CD4-positive, CD25-positive, alpha-beta regulatory T cell (primary cell): ENCODE data around the gene LMBRD2. TPM values are rescaled to one million over a fixed set of nuclear protein-coding genes. Genes with fewer than 3 reads are reported as not detected.
"Not testable (repeated sequence)": the region's sequence is repeated elsewhere in the genome, so short reads cannot be mapped to it uniquely, and the experiment has no call there.

Experiments
- ATAC-seq, 2 donors: fragments of 150-1000 bp; cut with Tn5 transposase; one replicate each; pipeline ENCODE4 v1.10.0; 2021; ENCODE audit warnings: low read depth in 2 of 2, moderate number of reproducible peaks in 2 of 2, moderate library complexity in 1 of 2
- DNase-seq, 3 donors: peaks; one replicate each; pipeline versions ENCODE4 v3.0.0 to v3.0.0-alpha.2; 2012 to 2022; ENCODE audit warnings: mixed read lengths in 1 of 3
- H3K27ac ChIP-seq: one replicate; pipeline ENCODE4 v1.7.0; 2013; ENCODE audit warnings: mild to moderate bottlenecking, low read length; ENCODE audit not compliant: insufficient read depth, poor library complexity, severe bottlenecking
- H3K27me3 ChIP-seq: one replicate; pipeline ENCODE4 v1.7.0; 2013; ENCODE audit warnings: low read length; ENCODE audit not compliant: control insufficient read depth, insufficient read depth
- H3K36me3 ChIP-seq: one replicate; pipeline ENCODE4 v1.7.0; 2013; ENCODE audit warnings: mild to moderate bottlenecking, low read length, moderate library complexity; ENCODE audit not compliant: control insufficient read depth, insufficient read depth
- H3K4me1 ChIP-seq: 2 replicates; pipeline ENCODE4 v1.7.0; 2013; ENCODE audit warnings: mild to moderate bottlenecking, low read length; ENCODE audit not compliant: insufficient read depth, control insufficient read depth, poor library complexity, severe bottlenecking
- H3K4me3 ChIP-seq: one replicate; pipeline ENCODE4 v1.7.0; 2013; ENCODE audit warnings: low read depth, mild to moderate bottlenecking, low read length, moderate library complexity
- H3K9me3 ChIP-seq, 2 experiments: 1 replicate in 1 of 2; 2 replicates in 1 of 2; pipeline ENCODE4 v1.7.0; 2013; ENCODE audit warnings: low read length in 2 of 2, mild to moderate bottlenecking in 1 of 2, moderate library complexity in 1 of 2; ENCODE audit not compliant: control insufficient read depth in 2 of 2
- H3K27ac Mint-ChIP-seq, 3 donors: one replicate each; pipeline ENCODE4 v1.8.0; 2020 to 2022; ENCODE audit warnings: mild to moderate bottlenecking in 3 of 3, mixed read lengths in 3 of 3, moderate library complexity in 2 of 3
- H3K27me3 Mint-ChIP-seq: one replicate; pipeline ENCODE4 v1.8.0; 2022; ENCODE audit warnings: mild to moderate bottlenecking, mixed read lengths
- H3K36me3 Mint-ChIP-seq: one replicate; pipeline ENCODE4 v1.8.0; 2020; ENCODE audit warnings: mixed read lengths
- H3K4me1 Mint-ChIP-seq, 4 donors: one replicate each; pipeline ENCODE4 v1.8.0; 2020 to 2022; ENCODE audit warnings: mixed read lengths in 4 of 4, mild to moderate bottlenecking in 1 of 4
- H3K4me3 Mint-ChIP-seq, 4 donors: one replicate each; pipeline ENCODE4 v1.8.0; 2020 to 2022; ENCODE audit warnings: mild to moderate bottlenecking in 4 of 4, mixed read lengths in 4 of 4, moderate library complexity in 3 of 4
- H3K9me3 Mint-ChIP-seq, 7 donors: one replicate each; pipeline ENCODE4 v1.8.0; 2020 to 2022; ENCODE audit warnings: mixed read lengths in 7 of 7, mild to moderate bottlenecking in 3 of 7, moderate library complexity in 2 of 7
- polyA plus RNA-seq, 4 donors: library from polyadenylated mRNA; unstranded; fragments of 300-500 nt; fragmentation: Illumina TruSeq; gene quantifications; one replicate each; pipeline ENCODE4 v1.2.3, GENCODE V29; 2021
- total RNA-seq: library from RNA; stranded (reverse); gene quantifications from one replicate; pipeline ENCODE4 v1.2.3, GENCODE V29; 2022

Gene LMBRD2
- total and polyA plus RNA-seq, 5 donors from 2014 or later: 2.5 to 11.0 (median 4.6) TPM

GRCh38 chr5:36135988-36136387 is 15.7 kb downstream of the LMBRD2 start:
- peaks cover 52% of the 10 kb centered on the region for H3K36me3 Mint-ChIP-seq
- H3K27ac Mint-ChIP-seq: no peak overlapping the region
- Histone ChIP-seq H3K27me3 (no peaks in the 10 kb centered on the region), H3K27ac (no peak overlapping the region), H3K36me3 (peaks cover 36% of the 10 kb centered on the region), H3K9me3 (no peaks in the 10 kb centered on the region), H3K4me1 (no peaks in the 10 kb centered on the region), H3K4me3 (no peak overlapping the region)
- peaks cover 4 to 20% (median 14%) of the 10 kb centered on the region in 4 donors for H3K4me1 Mint-ChIP-seq
- no peaks in the 10 kb centered on the region for H3K27me3 Mint-ChIP-seq
- no peak overlapping the region for H3K4me3 Mint-ChIP-seq
- no peak for ATAC-seq
- peaks cover 0 to 4% (median 2%) of the 10 kb centered on the region in 7 donors for H3K9me3 Mint-ChIP-seq
- DNase-seq: no peak

- not testable (repeated sequence) for H3K4me1 ChIP-seq, H3K9me3 ChIP-seq, H3K27me3 ChIP-seq, H3K27ac ChIP-seq, H3K27ac Mint-ChIP-seq, H3K4me3 Mint-ChIP-seq, H3K27me3 Mint-ChIP-seq, DNase-seq, H3K4me3 ChIP-seq, ATAC-seq
- Mint-ChIP-seq H3K9me3 (peaks cover 0 to 12% (median 4%) of the 10 kb centered on the region in 7 donors), H3K36me3 (peaks cover 63% of the 10 kb centered on the region), H3K4me1 (peaks cover 4 to 30% (median 20%) of the 10 kb centered on the region in 4 donors)
- H3K36me3 ChIP-seq: peaks cover 37% of the 10 kb centered on the region
Observed at GRCh38 chr5:36133009-36133408, 18.7 kb downstream of the LMBRD2 start.

DNA sequence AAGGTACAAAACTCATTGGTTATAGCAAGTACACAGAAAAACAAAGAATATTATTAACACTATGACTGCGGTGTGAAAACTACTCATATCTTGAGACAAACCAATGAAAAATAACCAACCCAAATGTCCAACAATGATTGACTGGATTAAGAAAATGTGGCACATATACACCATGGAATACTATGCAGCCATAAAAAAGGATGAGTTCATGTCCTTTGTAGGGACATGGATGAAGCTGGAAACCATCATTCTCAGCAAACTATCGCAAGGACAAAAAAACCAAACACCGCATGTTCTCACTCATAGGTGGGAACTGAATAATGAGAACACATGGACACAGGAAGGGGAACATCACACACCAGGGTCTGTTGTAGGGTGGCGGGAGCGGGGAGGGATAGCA is 22.0 kb downstream of the LMBRD2 start:
- peaks cover 64% of the 10 kb centered on the region for H3K36me3 Mint-ChIP-seq
- peaks cover 0 to 12% (median 4%) of the 10 kb centered on the region in 7 donors for H3K9me3 Mint-ChIP-seq
- DNase-seq, H3K9me3 ChIP-seq, H3K4me3 ChIP-seq, H3K27me3 ChIP-seq, H3K27ac ChIP-seq, H3K27ac Mint-ChIP-seq, ATAC-seq, H3K4me1 ChIP-seq, H3K27me3 Mint-ChIP-seq, H3K4me3 Mint-ChIP-seq: not testable (repeated sequence)
- H3K36me3 ChIP-seq: peaks cover 31% of the 10 kb centered on the region
- peaks cover 9 to 37% (median 34%) of the 10 kb centered on the region in 4 donors for H3K4me1 Mint-ChIP-seq

DNA sequence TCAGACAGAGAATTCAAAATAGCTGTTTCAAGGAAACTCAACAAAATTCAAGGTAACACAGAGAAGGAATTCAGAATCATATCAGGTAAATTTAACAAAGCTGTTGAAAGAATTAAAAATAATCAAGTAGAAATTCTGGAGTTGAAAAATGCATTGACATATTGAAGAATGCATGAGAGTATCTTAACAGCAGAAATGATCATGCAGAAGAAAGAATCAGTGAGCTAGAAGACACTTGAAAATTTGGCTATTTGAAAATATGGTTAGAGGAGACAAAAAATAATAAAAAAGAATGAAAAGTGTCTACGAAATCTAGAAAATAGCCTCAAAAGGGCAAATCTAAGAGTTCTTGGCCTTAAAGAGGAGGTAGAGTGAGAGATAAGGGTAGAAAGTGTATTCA is 22.9 kb downstream of the LMBRD2 start:
- peaks cover 0 to 9% of the 10 kb centered on the region in 2 experiments for H3K9me3 ChIP-seq
- H3K27ac Mint-ChIP-seq: no peak overlapping the region
- H3K4me1 Mint-ChIP-seq: peaks cover 9 to 36% (median 31%) of the 10 kb centered on the region in 4 donors
- no peak for ATAC-seq
- H3K36me3 Mint-ChIP-seq: peaks cover 63% of the 10 kb centered on the region
- no peak overlapping the region for H3K4me3 ChIP-seq
- H3K36me3 ChIP-seq: peaks cover 27% of the 10 kb centered on the region
- no peaks in the 10 kb centered on the region for H3K27me3 Mint-ChIP-seq
- no peak overlapping the region for H3K27ac ChIP-seq
- H3K4me3 Mint-ChIP-seq: no peak overlapping the region
- DNase-seq: no peak
- H3K27me3 ChIP-seq: no peaks in the 10 kb centered on the region
- H3K9me3 Mint-ChIP-seq: peaks cover 0 to 12% (median 4%) of the 10 kb centered on the region in 7 donors
- no peaks in the 10 kb centered on the region for H3K4me1 ChIP-seq

DNA sequence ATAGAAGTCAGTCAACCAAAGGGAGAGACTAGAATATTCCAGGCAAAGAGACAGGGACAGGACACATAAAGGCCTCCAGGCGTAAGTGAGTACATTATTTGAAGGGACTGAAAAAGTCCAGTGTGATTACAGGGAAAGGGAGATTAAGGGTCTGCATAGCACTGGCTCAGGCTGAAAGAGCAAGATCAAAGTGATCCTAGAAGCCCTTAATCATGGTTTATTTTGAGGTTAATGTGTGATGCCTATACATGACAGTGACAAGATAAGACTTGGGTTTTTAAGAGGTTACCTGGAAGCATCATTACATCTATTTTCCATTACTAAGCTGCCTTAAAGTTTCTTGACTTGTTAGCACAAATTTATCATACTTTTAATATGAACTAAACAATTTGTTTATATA is 25.8 kb downstream of the LMBRD2 start:
- Mint-ChIP-seq H3K27me3 (no peaks in the 10 kb centered on the region), H3K9me3 (peaks cover 0 to 12% (median 2%) of the 10 kb centered on the region in 7 donors), H3K4me3 (no peak overlapping the region), H3K36me3 (peaks cover 53% of the 10 kb centered on the region), H3K4me1 (peaks cover 9 to 26% (median 20%) of the 10 kb centered on the region in 4 donors), H3K27ac (no peak overlapping the region)
- no peaks in the 10 kb centered on the region for H3K4me1 ChIP-seq
- H3K4me3 ChIP-seq: no peak overlapping the region
- ATAC-seq (no peak), DNase-seq (no peak)
- peaks cover 0 to 9% of the 10 kb centered on the region in 2 experiments for H3K9me3 ChIP-seq
- no peak overlapping the region for H3K27ac ChIP-seq
- H3K36me3 ChIP-seq: peaks cover 43% of the 10 kb centered on the region
- no peaks in the 10 kb centered on the region for H3K27me3 ChIP-seq

GRCh38 chr5:36111238-36111637 is 40.4 kb downstream of the LMBRD2 start:
- no peak overlapping the region for H3K27ac ChIP-seq
- ATAC-seq (no peak), DNase-seq (no peak)
- Mint-ChIP-seq H3K9me3 (no peaks in the 10 kb centered on the region), H3K4me3 (no peak overlapping the region), H3K27me3 (no peaks in the 10 kb centered on the region), H3K27ac (no peak overlapping the region), H3K36me3 (peaks cover 60% of the 10 kb centered on the region), H3K4me1 (peaks cover 2 to 13% (median 2%) of the 10 kb centered on the region in 4 donors)
- H3K36me3 ChIP-seq: peaks cover 68% of the 10 kb centered on the region
- H3K27me3 ChIP-seq: no peaks in the 10 kb centered on the region
- no peaks in the 10 kb centered on the region for H3K9me3 ChIP-seq
- H3K4me3 ChIP-seq: no peak overlapping the region
- no peaks in the 10 kb centered on the region for H3K4me1 ChIP-seq

GRCh38 chr5:36108758-36109460 is 42.8 kb downstream of the LMBRD2 start:
- Mint-ChIP-seq H3K36me3 (peaks cover 58% of the 10 kb centered on the region), H3K9me3 (no peaks in the 10 kb centered on the region), H3K4me3 (no peak overlapping the region), H3K4me1 (peaks cover 0 to 13% (median 2%) of the 10 kb centered on the region in 4 donors), H3K27ac (no peak overlapping the region), H3K27me3 (no peaks in the 10 kb centered on the region)
- no peak overlapping the region for H3K4me3 ChIP-seq
- no peaks in the 10 kb centered on the region for H3K27me3 ChIP-seq
- ATAC-seq (no peak), DNase-seq (no peak)
- no peaks in the 10 kb centered on the region for H3K4me1 ChIP-seq
- H3K36me3 ChIP-seq: peaks cover 78% of the 10 kb centered on the region
- no peaks in the 10 kb centered on the region for H3K9me3 ChIP-seq
- H3K27ac ChIP-seq: no peak overlapping the region

DNA sequence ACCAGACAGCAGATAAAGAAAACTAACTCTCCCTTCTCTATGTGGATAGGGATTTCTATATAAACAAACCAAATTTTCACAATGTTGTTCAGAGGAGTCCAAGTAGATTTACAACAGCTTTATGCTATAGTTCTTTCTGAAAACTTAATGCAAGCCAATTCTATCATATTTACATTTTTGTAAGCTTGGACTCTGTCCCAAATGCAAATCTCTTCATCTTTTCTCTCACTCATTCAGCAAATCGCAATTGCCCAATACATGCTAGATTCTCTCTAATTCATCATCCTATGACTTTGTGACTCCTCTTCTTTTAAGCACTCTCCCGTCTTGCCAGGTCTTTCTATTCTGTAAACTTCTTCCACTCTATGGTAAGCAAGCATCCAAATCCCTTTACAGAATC is 45.9 kb downstream of the LMBRD2 start:
- Mint-ChIP-seq H3K4me1 (peaks cover 0 to 8% (median 0%) of the 10 kb centered on the region in 4 donors), H3K27ac (no peak overlapping the region), H3K9me3 (no peaks in the 10 kb centered on the region), H3K27me3 (no peaks in the 10 kb centered on the region), H3K36me3 (peaks cover 47% of the 10 kb centered on the region), H3K4me3 (no peak overlapping the region)
- no peak for DNase-seq
- Histone ChIP-seq H3K4me1 (no peaks in the 10 kb centered on the region), H3K27me3 (no peaks in the 10 kb centered on the region), H3K27ac (no peak overlapping the region), H3K36me3 (peaks cover 67% of the 10 kb centered on the region), H3K9me3 (no peaks in the 10 kb centered on the region), H3K4me3 (no peak overlapping the region)
- no peak for ATAC-seq
